ENCODE results near the gene PHF3.

- TF ChIP-seq, protein P1, sequence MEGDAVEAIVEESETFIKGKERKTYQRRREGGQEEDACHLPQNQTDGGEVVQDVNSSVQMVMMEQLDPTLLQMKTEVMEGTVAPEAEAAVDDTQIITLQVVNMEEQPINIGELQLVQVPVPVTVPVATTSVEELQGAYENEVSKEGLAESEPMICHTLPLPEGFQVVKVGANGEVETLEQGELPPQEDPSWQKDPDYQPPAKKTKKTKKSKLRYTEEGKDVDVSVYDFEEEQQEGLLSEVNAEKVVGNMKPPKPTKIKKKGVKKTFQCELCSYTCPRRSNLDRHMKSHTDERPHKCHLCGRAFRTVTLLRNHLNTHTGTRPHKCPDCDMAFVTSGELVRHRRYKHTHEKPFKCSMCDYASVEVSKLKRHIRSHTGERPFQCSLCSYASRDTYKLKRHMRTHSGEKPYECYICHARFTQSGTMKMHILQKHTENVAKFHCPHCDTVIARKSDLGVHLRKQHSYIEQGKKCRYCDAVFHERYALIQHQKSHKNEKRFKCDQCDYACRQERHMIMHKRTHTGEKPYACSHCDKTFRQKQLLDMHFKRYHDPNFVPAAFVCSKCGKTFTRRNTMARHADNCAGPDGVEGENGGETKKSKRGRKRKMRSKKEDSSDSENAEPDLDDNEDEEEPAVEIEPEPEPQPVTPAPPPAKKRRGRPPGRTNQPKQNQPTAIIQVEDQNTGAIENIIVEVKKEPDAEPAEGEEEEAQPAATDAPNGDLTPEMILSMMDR (conservative IDR thresholded peaks at IDR 0.05; ENCODE audit: low read length): no peak
- no peak for TF ChIP-seq EZH2phosphoT487 (IDR thresholded peaks at IDR 0.05; ENCODE audit: borderline replicate concordance)
Observed at GRCh38 chr6:63636518-63637021, 968 bp downstream of the PHF3 start.

Data from Loucy (cell line).